ENCODE measurements around the gene FUT4. TPM values are rescaled to one million over a fixed set of nuclear protein-coding genes. Genes with fewer than 3 reads are reported as not detected.

Gene FUT4
- total and polyA plus RNA-seq, 2 donors (not counting 1 experiment from before 2014, with no cell fraction given): 0.89 to 3.7 TPM

GRCh38 chr11:94533696-94534630 lies 9.8 kb upstream of the FUT4 start:
- H3K4me3 ChIP-seq (ENCODE audit: control extremely low read depth in 1 of 5, extremely low read depth in 1 of 5, insufficient read depth in 1 of 5, low read depth in 2 of 5, low read length in 4 of 5): no peak overlapping the region
- H3K9me3 Mint-ChIP-seq (ENCODE audit: insufficient read depth): no peaks in the 10 kb centered on the region
- ATAC-seq (ENCODE audit: low read depth): no peak
- H3K79me2 ChIP-seq (ENCODE audit: control insufficient read depth, insufficient read depth, low read length): no peaks in the 10 kb centered on the region
- no peak overlapping the region for H3K4me3 Mint-ChIP-seq
- 83% methylated on average over 2 of the region's 6 CpGs for WGBS (ENCODE audit: insufficient coverage)
- H3K4me1 Mint-ChIP-seq: no peaks in the 10 kb centered on the region
- H3K36me3 ChIP-seq (replicated peaks in 1 of 2; ENCODE audit: control extremely low read depth in 1 of 2, control insufficient read depth in 1 of 2, extremely low read depth in 1 of 2, insufficient read depth in 2 of 2, low read length in 1 of 2): no peaks in the 10 kb centered on the region
- H3K27me3 Mint-ChIP-seq: peaks cover 29% of the 10 kb centered on the region
- intact Hi-C loops (cut with micrococcal nuclease): no loop called here
- no peaks in the 10 kb centered on the region for H3K4me1 ChIP-seq (ENCODE audit: control insufficient read depth in 2 of 2, insufficient read depth in 2 of 2, low read length in 2 of 2)
- no peaks in the 10 kb centered on the region for H3K9me3 ChIP-seq (ENCODE audit: control extremely low read depth in 1 of 3, control insufficient read depth in 2 of 3, insufficient read depth in 1 of 3, low read length in 2 of 3)
- H3K4me2 ChIP-seq (replicated peaks; ENCODE audit: low read depth, low read length, poor library complexity, severe bottlenecking): no peak overlapping the region
- H4K20me1 ChIP-seq (ENCODE audit: control insufficient read depth, insufficient read depth, low read length, poor library complexity, severe bottlenecking): no peaks in the 10 kb centered on the region
- POLR2A ChIA-PET: no interaction called here
- no peak overlapping the region for H3K9ac ChIP-seq (ENCODE audit: low read length)
- H2AFZ ChIP-seq (ENCODE audit: insufficient read depth, low read depth, low read length, poor library complexity, severe bottlenecking): no peak overlapping the region
- no peak overlapping the region for H3K27ac Mint-ChIP-seq
- no peak overlapping the region for H3K27ac ChIP-seq (ENCODE audit: low read length in 2 of 2)
- TF ChIP-seq EZH2 (IDR thresholded peaks at IDR 0.05; ENCODE audit: borderline replicate concordance, insufficient read depth, low read depth, low read length, poor library complexity, severe bottlenecking) (no peak), CTCF (IDR thresholded peaks at IDR 0.05) (no peak)
- CTCF ChIA-PET: interaction anchor here (1.2 to 1.6 kb wide), 2 partner anchors 15 to 17 kb away, joined by 4 read pairs; no protein-coding TSS in a partner anchor
- DNase-seq: no peak
- peaks cover 0 to 8% (median 0%) of the 10 kb centered on the region in 4 experiments for H3K27me3 ChIP-seq (replicated peaks in 1 of 4; ENCODE audit: control extremely low read depth in 1 of 4, control insufficient read depth in 3 of 4, insufficient read depth in 4 of 4, low read length in 3 of 4)

- Mint-ChIP-seq H3K4me1 (no peaks in the 10 kb centered on the region), H3K27me3 (peaks cover 29% of the 10 kb centered on the region), H3K4me3 (no peak overlapping the region), H3K27ac (no peak overlapping the region), H3K9me3 (ENCODE audit: insufficient read depth) (no peaks in the 10 kb centered on the region)
- ChIA-PET POLR2A (no interaction called here), CTCF (interaction anchor here (1.6 to 2.8 kb wide), 2 partner anchors 16 to 31 kb away, joined by 3 to 11 read pairs; no protein-coding TSS in a partner anchor)
- Histone ChIP-seq H3K79me2 (ENCODE audit: control insufficient read depth, insufficient read depth, low read length) (no peaks in the 10 kb centered on the region), H3K9ac (ENCODE audit: low read length) (no peak overlapping the region), H3K36me3 (replicated peaks in 1 of 2; ENCODE audit: control extremely low read depth in 1 of 2, control insufficient read depth in 1 of 2, extremely low read depth in 1 of 2, insufficient read depth in 2 of 2, low read length in 1 of 2) (no peaks in the 10 kb centered on the region), H3K27ac (ENCODE audit: low read length in 2 of 2) (no peak overlapping the region), H3K27me3 (replicated peaks in 1 of 4; ENCODE audit: control extremely low read depth in 1 of 4, control insufficient read depth in 3 of 4, insufficient read depth in 4 of 4, low read length in 3 of 4) (peaks cover 0 to 8% (median 0%) of the 10 kb centered on the region in 4 experiments), H3K4me2 (replicated peaks; ENCODE audit: low read depth, low read length, poor library complexity, severe bottlenecking) (no peak overlapping the region), H3K9me3 (ENCODE audit: control extremely low read depth in 1 of 3, control insufficient read depth in 2 of 3, insufficient read depth in 1 of 3, low read length in 2 of 3) (no peaks in the 10 kb centered on the region), H4K20me1 (ENCODE audit: control insufficient read depth, insufficient read depth, low read length, poor library complexity, severe bottlenecking) (no peaks in the 10 kb centered on the region), H2AFZ (ENCODE audit: insufficient read depth, low read depth, low read length, poor library complexity, severe bottlenecking) (no peak overlapping the region), H3K4me3 (ENCODE audit: control extremely low read depth in 1 of 5, extremely low read depth in 1 of 5, insufficient read depth in 1 of 5, low read depth in 2 of 5, low read length in 4 of 5) (no peak overlapping the region), H3K4me1 (ENCODE audit: control insufficient read depth in 2 of 2, insufficient read depth in 2 of 2, low read length in 2 of 2) (no peaks in the 10 kb centered on the region)
- TF ChIP-seq EZH2 (IDR thresholded peaks at IDR 0.05; ENCODE audit: borderline replicate concordance, insufficient read depth, low read depth, low read length, poor library complexity, severe bottlenecking) (no peak), CTCF (IDR thresholded peaks at IDR 0.05) (no peak)
- no peak for ATAC-seq (ENCODE audit: low read depth)
- DNase-seq: no peak
- intact Hi-C loops (cut with micrococcal nuclease): no loop called here
Measured at GRCh38 chr11:94536386-94536785, 7.3 kb upstream of the FUT4 start.
